GM12878 (cell line): ENCODE data around the gene GATAD2B. TPM values are rescaled to one million over a fixed set of nuclear protein-coding genes. Genes with fewer than 3 reads are reported as not detected.

ENCODE experiments used
- BCLAF1 ChIP-seq: fragments of 450-650 bp; IDR thresholded peaks from 2 replicates; pipeline ENCODE4 v1.6.1; 2017; ENCODE audit warnings: antibody characterized with exemption, mild to moderate bottlenecking, moderate library complexity
- E2F4 ChIP-seq: IDR thresholded peaks from 2 replicates; pipeline ENCODE4 v1.6.1; 2012; ENCODE audit warnings: low read depth, low read length, improper control_type of control experiment
- KAT2A ChIP-seq: conservative IDR thresholded peaks from 2 replicates; pipeline ENCODE4 v1.6.1; 2011; ENCODE audit warnings: low read depth, low read length; ENCODE audit not compliant: control insufficient read depth
- MEF2B ChIP-seq: fragments of 450-650 bp; IDR thresholded peaks from 2 replicates; pipeline ENCODE4 v1.6.1; 2018; ENCODE audit warnings: mild to moderate bottlenecking, moderate library complexity; ENCODE audit not compliant: partially characterized antibody, poor library complexity, severe bottlenecking
- NFIC ChIP-seq: IDR thresholded peaks from 2 replicates; pipeline ENCODE4 v1.6.1; 2012; ENCODE audit warnings: low read depth, mild to moderate bottlenecking, inconsistent platforms, low read length, moderate library complexity
- PAX8 ChIP-seq: fragments of 450-650 bp; IDR thresholded peaks from 2 replicates; pipeline ENCODE4 v1.6.1; 2017; ENCODE audit warnings: mild to moderate bottlenecking, moderate library complexity
- PML ChIP-seq: IDR thresholded peaks from 2 replicates; pipeline ENCODE4 v1.6.1; 2012; ENCODE audit warnings: low read length, inconsistent platforms
- RAD21 ChIP-seq: IDR thresholded peaks from 2 replicates; pipeline ENCODE4 v1.6.1; 2011; ENCODE audit warnings: mild to moderate bottlenecking, low read depth, low read length, moderate library complexity; ENCODE audit not compliant: insufficient read depth
- SIX5 ChIP-seq: IDR thresholded peaks from 2 replicates; pipeline ENCODE4 v1.6.1; 2011; ENCODE audit warnings: mild to moderate bottlenecking, low read depth, low read length, moderate library complexity; ENCODE audit not compliant: severe bottlenecking
- SREBF2 ChIP-seq: IDR thresholded peaks from 2 replicates; pipeline ENCODE4 v1.6.1; 2012; ENCODE audit warnings: mild to moderate bottlenecking, low read length
- STAT3 ChIP-seq: IDR thresholded peaks from 2 replicates; pipeline ENCODE4 v1.6.1; 2011; ENCODE audit warnings: low read depth, low read length, improper control_type of control experiment
- TCF3 ChIP-seq: IDR thresholded peaks from 2 replicates; pipeline ENCODE4 v1.6.1; 2012; ENCODE audit warnings: low read depth, mild to moderate bottlenecking, low read length, borderline replicate concordance; ENCODE audit not compliant: insufficient read depth
- ZBED1 ChIP-seq: IDR thresholded peaks from 2 replicates; pipeline ENCODE4 v1.6.1; 2016; ENCODE audit warnings: borderline replicate concordance
- ZNF622 ChIP-seq: fragments of 450-650 bp; IDR thresholded peaks from 2 replicates; pipeline ENCODE4 v1.6.1; 2017; ENCODE audit warnings: mild to moderate bottlenecking, inconsistent platforms
- ZSCAN29 ChIP-seq: fragments of 450-650 bp; IDR thresholded peaks from 2 replicates; pipeline ENCODE4 v1.6.1; 2017; ENCODE audit warnings: mild to moderate bottlenecking, moderate library complexity
- polyA plus RNA-seq, 11 experiments: library from polyadenylated mRNA; depleted of rRNA in 4 of 11; unstranded in 6 of 11; stranded (reverse) in 5 of 11; fragments of >200 nt; fragmentation: Nextera tagmentation in 4 of 11; fragmentation: Illumina TruSeq in 1 of 11; extraction: Ambion mirVana in 4 of 11; extraction: Trizol in 1 of 11; gene quantifications; 1 replicate in 1 of 11; 2 replicates in 10 of 11; pipeline versions ENCODE4 v1.2.1 to v1.2.3, GENCODE V29; 2011 to 2016; ENCODE audit warnings: inconsistent platforms in 2 of 11, missing spikeins in 2 of 11, low read depth in 1 of 11
- total RNA-seq, 4 experiments: library from RNA; depleted of rRNA in 3 of 4; stranded (reverse); fragments of >200 nt in 3 of 4; fragmentation: Illumina TruSeq in 1 of 4; extraction: Trizol in 1 of 4; gene quantifications; 2 replicates each; pipeline versions ENCODE4 v1.2.1 to v1.2.3, GENCODE V29; 2013 to 2021
- TF ChIP-seq, protein P1 (sequence below): IDR thresholded peaks from 2 replicates; pipeline ENCODE4 v1.6.1; 2011; ENCODE audit warnings: borderline replicate concordance, low read depth, mild to moderate bottlenecking, moderate library complexity, low read length; ENCODE audit not compliant: insufficient read depth, poor library complexity, severe bottlenecking
- TF ChIP-seq, protein P2 (sequence below), 3 experiments: IDR thresholded peaks in 2 of 3; conservative IDR thresholded peaks in 1 of 3; 2 replicates each; pipeline ENCODE4 v1.5.1; 2011; ENCODE audit warnings: low read depth in 3 of 3, low read length in 3 of 3, mild to moderate bottlenecking in 3 of 3, control low read depth in 2 of 3, moderate library complexity in 2 of 3, inconsistent platforms in 1 of 3, mixed read lengths in 1 of 3; ENCODE audit not compliant: control insufficient read depth in 2 of 3, insufficient read depth in 1 of 3; ENCODE audit errors: extremely low read depth in 1 of 3
- TF ChIP-seq, protein P3 (sequence below): fragments of 450-650 bp; formaldehyde crosslinking; IDR thresholded peaks from 2 replicates; pipeline ENCODE4 v1.4.0; 2022; ENCODE audit warnings: mild to moderate bottlenecking, moderate library complexity

Gene GATAD2B
- total and polyA plus RNA-seq, 10 of the 15 experiments (the other 5 are each of a cell fraction or from before 2014, with no cell fraction given) = 2.4 to 63.1 (median 8.7) TPM

GRCh38 chr1:153945795-153946621 is 23.2 kb upstream of the GATAD2B start (continued):
- TF ChIP-seq E2F4 (no peak), KAT2A (no peak), ZNF622 (no peak), MEF2B (peak; percentile 67), SIX5 (no peak), BCLAF1 (0 out of 2 replicates have a peak, but pooled peaks have one; percentile 59), SREBF2 (no peak), ZBED1 (peak; percentile 62; the same call in 1 of the 2 replicates), PAX8 (no peak), STAT3 (no peak), PML (0 out of 2 replicates have a peak, but pooled peaks have one; percentile 59), TCF3 (peak; percentile 98), NFIC (no peak), RAD21 (no peak), ZSCAN29 (0 out of 2 replicates have a peak, but pooled peaks have one; percentile 33)
- TF ChIP-seq, protein P1, sequence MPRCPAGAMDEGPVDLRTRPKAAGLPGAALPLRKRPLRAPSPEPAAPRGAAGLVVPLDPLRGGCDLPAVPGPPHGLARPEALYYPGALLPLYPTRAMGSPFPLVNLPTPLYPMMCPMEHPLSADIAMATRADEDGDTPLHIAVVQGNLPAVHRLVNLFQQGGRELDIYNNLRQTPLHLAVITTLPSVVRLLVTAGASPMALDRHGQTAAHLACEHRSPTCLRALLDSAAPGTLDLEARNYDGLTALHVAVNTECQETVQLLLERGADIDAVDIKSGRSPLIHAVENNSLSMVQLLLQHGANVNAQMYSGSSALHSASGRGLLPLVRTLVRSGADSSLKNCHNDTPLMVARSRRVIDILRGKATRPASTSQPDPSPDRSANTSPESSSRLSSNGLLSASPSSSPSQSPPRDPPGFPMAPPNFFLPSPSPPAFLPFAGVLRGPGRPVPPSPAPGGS = peak; percentile 80
- TF ChIP-seq, protein P2, sequence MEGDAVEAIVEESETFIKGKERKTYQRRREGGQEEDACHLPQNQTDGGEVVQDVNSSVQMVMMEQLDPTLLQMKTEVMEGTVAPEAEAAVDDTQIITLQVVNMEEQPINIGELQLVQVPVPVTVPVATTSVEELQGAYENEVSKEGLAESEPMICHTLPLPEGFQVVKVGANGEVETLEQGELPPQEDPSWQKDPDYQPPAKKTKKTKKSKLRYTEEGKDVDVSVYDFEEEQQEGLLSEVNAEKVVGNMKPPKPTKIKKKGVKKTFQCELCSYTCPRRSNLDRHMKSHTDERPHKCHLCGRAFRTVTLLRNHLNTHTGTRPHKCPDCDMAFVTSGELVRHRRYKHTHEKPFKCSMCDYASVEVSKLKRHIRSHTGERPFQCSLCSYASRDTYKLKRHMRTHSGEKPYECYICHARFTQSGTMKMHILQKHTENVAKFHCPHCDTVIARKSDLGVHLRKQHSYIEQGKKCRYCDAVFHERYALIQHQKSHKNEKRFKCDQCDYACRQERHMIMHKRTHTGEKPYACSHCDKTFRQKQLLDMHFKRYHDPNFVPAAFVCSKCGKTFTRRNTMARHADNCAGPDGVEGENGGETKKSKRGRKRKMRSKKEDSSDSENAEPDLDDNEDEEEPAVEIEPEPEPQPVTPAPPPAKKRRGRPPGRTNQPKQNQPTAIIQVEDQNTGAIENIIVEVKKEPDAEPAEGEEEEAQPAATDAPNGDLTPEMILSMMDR (IDR thresholded peaks at IDR 0.05 in 2 of 3, conservative IDR thresholded peaks at IDR 0.05 in 1 of 3; ENCODE audit: control insufficient read depth in 2 of 3, extremely low read depth in 1 of 3, insufficient read depth in 1 of 3, low read depth in 3 of 3, low read length in 3 of 3) = no peak
- TF ChIP-seq, protein P3, sequence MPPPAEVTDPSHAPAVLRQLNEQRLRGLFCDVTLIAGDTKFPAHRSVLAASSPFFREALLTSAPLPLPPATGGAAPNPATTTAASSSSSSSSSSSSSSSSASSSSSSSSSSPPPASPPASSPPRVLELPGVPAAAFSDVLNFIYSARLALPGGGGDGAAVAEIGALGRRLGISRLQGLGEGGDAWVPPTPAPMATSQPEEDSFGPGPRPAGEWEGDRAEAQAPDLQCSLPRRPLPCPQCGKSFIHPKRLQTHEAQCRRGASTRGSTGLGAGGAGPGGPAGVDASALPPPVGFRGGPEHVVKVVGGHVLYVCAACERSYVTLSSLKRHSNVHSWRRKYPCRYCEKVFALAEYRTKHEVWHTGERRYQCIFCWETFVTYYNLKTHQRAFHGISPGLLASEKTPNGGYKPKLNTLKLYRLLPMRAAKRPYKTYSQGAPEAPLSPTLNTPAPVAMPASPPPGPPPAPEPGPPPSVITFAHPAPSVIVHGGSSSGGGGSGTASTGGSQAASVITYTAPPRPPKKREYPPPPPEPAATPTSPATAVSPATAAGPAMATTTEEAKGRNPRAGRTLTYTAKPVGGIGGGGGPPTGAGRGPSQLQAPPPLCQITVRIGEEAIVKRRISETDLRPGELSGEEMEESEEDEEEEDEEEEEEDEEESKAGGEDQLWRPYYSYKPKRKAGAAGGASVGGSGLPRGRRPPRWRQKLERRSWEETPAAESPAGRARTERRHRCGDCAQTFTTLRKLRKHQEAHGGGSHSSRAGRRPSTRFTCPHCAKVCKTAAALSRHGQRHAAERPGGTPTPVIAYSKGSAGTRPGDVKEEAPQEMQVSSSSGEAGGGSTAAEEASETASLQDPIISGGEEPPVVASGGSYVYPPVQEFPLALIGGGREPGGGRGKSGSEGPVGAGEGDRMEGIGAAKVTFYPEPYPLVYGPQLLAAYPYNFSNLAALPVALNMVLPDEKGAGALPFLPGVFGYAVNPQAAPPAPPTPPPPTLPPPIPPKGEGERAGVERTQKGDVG (CRISPR knock-in tag) = no peak
